ENCODE data around the gene GLIPR1L2.

The GLIPR1L2 gene

GRCh38 chr12:75390899-75391538 is at the start of gene GLIPR1L2:
Gene GLIPR1L2 (plus strand): TSS chr12:75391089. CDS start chr12:75391117, 28 bp downstream.
- TF ChIP-seq CTCF (IDR thresholded peaks at IDR 0.05), result peak; percentile 90

DNA sequence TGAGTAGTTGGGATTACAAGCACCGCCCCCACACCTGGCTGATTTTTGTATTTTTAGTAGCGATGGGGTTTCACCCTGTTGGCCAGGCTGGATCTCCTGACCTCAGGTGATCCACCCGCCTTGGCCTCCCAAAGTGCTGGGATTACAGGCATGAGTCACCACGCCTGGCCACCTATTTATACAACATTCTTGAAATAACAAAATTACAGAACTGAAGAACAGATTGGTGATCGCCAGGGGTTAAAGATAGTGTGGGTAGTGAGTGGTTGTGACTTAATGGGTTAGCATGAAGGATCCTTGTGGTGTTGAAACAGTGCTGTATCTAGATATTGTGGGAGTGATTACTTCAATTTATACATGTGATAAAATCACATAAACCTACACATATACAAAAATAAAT is 49.0 kb upstream of the GLIPR1L2 start:
- no peak for TF ChIP-seq CTCF (IDR thresholded peaks at IDR 0.05)

- no peak for TF ChIP-seq CTCF (IDR thresholded peaks at IDR 0.05)
Observed at GRCh38 chr12:75345531-75345930, 45.4 kb upstream of the GLIPR1L2 start.

GRCh38 chr12:75349946-75350345 is 40.9 kb upstream of the GLIPR1L2 start:
- TF ChIP-seq CTCF (IDR thresholded peaks at IDR 0.05), result no peak

GRCh38 chr12:75350413-75350812 is 40.5 kb upstream of the GLIPR1L2 start:
- no peak for TF ChIP-seq CTCF (IDR thresholded peaks at IDR 0.05)

DNA sequence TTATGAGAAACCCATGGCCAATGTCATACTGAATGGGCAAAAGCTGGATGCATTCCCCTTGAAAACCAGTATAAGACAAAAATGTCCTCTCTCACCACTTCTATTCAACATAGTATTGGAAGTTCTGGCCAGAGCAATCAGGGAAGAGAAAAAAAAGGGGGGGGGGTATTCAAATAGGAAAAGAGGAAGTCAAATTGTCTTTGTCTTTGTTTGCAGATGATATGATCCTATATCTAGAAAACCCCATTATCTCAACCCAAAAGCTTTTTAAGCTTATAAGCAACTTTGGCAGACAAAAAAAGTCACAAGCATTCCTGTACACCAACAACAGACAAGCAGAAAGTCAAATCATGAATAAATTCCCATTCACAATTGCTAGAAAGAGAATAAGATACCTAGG is 36.9 kb upstream of the GLIPR1L2 start:
- no peak for TF ChIP-seq CTCF (IDR thresholded peaks at IDR 0.05)

- no peak for TF ChIP-seq CTCF (IDR thresholded peaks at IDR 0.05)
Observed at GRCh38 chr12:75360920-75361319, 30.0 kb upstream of the GLIPR1L2 start.

- TF ChIP-seq CTCF (IDR thresholded peaks at IDR 0.05), result no peak
Observed at GRCh38 chr12:75361408-75361807, 29.5 kb upstream of the GLIPR1L2 start.
